Activated CD4-positive, alpha-beta T cell treated with anti-CD3 and anti-CD28 coated beads, Interleukin-2, Interleukin-4, amounts not matched to agents 100 ng/mL and 50 ng/mL, durations not matched to agents 16 hours and 8 hours (primary cell): ENCODE data around the gene DOCK9.

Experiments used
- DNase-seq: peaks from one replicate; pipeline ENCODE4 v3.0.0-alpha.2; 2020; ENCODE audit warnings: low spot score

Gene DOCK9

DNA sequence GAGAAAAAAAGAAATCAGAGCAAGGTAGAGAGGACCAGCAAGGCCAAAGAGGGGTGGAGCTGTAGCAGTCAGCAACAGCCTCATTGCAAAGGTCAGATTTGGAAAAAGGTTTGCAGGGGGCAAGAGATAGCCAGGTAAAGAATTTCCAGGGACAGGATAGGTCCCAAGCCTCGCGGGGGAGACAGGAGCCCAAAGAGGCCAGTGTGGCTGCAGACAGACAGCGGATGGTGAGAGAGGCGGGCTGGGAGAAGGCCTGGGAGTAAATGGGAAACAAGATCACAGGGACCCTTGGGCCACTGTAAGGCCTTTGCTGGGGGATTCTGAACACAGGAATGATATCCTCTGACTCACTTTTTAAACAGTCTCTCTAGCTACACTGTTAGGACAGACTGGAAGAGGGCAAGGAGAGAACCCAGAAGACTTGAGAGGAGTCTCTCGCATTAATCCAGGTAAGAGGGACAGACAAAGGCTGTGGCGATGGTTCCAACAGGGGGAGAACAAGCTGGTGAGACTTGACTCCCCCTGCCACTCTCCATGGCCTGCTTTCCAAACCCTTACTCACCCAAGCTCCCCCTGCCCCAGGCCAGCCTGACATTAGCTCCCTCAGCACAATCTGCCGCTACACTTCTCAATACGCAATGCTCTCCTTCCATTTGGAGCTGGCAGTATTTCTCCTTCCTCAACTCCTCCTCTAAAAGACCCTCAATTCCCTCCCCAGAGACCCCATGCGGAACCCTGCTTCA lies 31.8 kb downstream of the DOCK9 start:
- DNase-seq, result no peak

DNA sequence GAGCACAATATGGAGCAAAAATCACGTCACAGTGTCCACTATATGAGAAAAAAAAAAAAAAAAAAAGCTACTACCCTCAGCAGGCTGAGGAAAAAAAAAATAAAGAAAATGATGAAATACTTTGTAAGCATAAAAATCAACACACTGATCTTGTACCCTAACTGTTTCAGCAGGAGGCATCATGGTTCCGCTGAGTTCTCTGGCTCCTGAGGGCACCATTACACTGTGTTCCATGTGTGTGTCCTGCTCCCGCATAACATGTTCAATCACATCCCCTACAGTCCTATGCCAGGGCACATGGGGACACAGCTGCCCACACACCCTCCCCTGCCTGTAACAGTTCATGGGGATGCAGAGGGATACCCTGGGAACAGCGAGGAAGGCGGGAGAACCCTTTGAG lies 33.5 kb downstream of the DOCK9 start:
- DNase-seq, result no peak

DNA sequence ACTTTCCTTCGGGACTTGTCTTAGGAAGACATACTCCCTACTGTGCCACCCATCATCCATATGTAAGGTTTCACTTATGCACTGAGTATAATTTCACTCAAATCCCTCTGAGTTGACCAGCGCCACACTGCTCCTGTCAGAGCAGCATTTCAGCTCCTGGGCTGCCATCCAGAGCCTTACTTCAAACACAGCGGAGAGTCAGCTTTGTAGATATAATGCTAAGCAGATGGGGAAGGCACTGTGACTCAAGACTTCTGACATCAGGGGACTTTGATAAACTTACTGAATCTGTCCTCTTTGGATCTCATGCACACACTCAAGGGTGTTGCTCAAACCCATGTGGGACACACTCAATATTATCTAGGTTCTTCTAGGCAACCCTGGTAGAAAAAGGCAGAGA lies 34.9 kb downstream of the DOCK9 start:
- no peak for DNase-seq

DNA sequence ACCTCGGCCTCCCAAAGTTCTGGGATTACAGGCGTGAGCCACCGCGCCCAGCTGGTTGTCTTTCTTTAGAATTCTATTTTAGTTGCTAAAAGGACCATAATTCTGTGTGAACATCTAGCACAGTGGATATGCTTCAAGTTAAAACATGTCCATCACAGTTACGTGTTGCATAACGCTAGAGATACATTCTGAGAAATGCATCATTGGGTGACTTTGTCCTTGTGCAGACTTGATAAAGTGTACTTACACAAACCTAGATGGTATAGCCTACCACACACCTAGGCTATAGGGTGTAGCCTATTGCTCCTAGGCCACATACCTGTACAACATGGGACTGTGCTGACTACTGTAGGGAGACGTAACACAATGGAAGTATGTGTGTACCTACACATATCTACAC lies 35.4 kb downstream of the DOCK9 start:
- no peak for DNase-seq

DNA sequence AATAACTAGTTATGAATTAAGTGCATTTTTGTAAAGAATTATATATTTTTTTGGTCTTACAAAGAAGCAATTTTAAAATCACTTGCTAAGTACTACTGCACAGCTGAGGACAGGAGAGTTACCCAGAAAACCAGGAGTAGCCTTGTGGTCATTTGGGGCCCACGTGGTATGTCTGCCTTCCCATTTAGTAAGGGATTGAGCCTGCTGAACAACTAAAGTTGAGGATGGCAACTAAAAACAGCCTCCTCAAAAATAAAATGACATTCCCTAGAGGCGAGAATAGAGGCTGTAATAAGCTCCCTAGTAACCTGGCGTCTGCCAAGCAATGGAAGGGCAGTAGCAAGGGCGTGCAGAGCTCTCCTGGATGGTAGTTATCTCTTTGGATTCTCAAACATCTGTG lies 36.3 kb downstream of the DOCK9 start:
- DNase-seq, result no peak

DNA sequence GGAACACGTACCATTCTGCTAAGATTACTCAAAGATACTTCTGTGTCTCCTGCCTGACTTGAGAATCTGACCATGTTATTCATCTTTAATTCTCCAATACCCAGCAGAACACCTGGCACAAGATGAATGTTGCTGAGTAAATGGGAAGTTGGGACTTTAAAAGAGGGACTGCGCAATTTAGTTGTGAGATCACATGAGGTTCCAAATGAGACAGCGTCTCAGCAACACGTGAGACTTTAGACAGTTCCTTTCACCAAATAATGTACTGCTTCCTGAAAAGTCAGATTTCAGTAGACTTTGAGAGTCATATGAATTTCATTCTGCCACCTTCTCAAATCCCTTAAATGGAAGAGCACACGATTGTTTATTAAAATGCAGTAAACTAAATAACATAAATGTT lies 36.7 kb downstream of the DOCK9 start:
- no peak for DNase-seq

DNA sequence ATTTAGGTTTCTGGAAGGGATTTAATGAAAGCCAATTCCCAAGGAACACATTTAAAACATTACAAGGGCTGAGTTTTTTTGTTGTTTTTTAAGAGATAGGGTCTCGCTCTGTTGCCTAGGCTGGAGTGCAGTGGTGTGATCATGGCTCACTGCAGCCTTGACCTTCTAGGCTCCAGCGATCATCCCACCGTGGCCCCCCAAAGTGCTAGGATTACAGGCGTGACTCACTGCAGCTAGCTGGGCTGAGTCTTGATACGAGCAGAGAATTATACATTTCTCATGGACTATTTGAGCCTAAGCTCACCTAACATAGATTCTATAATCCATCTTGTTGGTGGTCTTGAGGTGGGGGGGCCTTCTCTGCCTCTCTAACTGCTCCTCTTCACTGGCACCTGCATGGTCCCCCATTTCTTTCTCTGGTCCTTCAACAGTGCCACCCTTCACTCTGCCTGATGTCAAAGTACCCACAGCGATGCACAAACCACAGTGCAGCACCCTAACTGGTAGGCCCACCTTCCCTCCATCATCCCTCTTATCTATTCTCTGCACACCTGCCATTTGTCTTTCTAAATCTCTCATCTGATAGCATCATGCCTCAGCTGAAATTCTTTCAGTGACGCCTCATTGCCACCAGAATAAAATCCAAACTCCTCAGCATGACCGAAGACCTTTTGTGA lies 37.4 kb downstream of the DOCK9 start:
- no peak for DNase-seq

DNA sequence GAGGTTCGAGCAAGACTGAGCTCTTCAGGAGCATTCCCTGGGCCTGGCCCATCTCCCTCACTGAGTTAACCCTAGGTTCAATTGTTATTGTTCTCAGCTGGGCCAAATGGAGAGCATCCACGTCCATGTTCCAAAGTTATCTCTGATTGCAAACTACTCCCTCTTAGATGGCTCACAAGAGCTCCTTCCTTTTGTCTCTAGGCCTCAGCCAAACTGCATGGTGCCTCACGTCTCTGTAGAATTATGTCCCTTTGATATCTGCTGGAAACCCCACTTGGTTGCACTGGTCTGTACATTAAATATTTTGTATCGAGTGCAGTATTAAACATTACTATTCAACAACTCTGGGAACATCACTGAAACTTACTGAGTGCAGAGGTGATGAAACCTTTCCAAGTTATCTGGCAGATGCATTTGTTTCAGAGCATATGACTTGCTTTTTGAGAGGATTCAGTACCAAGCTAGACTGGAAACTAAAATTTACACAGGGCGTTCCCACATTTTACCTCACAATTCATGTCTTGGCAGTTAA lies 38.1 kb downstream of the DOCK9 start:
- no peak for DNase-seq

DNA sequence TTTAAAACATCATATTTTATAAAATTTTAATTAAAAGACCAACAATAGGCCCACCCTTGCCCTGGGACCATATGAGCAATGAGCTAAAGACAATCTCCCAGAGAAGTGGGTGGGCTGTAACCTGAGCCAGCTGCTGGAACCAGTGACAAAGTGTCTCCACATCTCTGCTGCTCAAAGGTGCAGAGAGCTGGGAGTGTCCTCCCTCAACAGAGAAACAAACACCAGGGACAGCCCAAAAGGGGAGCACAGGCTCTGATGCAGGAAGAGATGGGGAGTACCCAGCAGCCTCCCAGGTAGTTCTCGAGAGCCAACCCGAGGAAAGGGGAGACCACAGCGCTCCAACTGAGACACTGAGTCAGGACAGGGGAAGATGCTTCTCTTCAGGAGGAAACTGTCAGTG lies 39.1 kb downstream of the DOCK9 start:
- no peak for DNase-seq

DNA sequence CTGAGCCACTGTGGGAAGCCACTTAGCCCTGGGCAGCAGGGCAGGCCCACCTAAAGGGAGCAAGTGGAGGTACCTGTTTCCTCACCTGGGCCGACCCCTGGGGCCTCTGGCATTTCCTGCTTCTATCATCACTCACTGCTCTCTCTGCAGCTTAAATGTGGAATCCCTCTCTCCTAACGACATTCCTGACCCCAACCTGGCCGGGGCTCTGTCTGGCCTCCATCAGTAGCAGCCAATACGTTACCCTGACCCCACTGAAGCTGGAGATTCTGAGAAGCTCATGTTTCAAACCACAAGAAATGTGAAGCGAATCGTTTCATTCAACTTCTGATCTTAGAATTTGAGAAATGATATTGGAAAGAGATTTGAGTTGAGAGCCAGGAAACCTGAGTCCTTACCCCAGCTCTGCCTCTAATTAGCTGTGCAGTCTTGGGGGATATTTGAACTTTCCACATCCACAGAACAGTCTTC lies 39.9 kb downstream of the DOCK9 start:
- no peak for DNase-seq

DNA sequence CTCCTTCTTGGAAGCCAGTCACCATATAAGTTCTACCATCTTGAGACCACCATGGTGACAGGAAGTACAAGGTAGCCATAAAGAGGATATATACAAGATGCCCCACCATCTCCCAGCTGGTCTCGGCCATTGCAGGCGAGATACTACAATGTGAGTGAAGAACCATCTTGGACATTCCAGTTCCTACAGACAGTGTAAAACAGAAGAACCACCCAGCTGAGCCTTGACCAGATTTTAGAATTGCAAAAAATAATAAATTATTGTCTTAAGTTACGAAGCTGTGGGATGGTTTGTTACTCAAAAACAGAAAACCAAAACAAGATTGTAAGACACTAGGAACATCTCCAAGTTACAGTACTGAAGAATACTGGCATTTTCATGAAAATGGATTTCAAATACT lies 43.6 kb downstream of the DOCK9 start:
- DNase-seq, result no peak

DNA sequence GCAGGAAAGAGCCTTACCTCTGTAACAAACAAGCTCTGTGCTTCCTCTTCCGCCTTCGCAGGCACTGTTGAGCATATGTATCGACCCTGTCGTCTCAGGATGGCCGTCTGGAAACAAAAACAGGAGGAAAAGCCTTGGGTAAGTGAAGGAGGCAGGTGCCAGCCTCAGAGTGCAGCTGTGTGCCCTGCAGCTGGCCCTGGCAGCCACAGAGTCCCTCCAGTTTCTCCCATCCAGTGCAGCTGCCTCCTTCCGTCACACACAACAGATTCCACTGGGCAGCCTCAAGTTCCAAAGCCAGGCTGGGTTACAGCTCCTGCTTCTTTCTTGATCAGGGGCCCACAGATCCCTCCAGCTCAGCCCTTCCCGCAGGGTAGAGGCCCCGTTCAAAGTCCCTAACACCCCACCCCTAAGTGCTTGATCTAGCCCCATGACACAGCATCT lies 47.7 kb downstream of the DOCK9 start:
- no peak for DNase-seq

DNA sequence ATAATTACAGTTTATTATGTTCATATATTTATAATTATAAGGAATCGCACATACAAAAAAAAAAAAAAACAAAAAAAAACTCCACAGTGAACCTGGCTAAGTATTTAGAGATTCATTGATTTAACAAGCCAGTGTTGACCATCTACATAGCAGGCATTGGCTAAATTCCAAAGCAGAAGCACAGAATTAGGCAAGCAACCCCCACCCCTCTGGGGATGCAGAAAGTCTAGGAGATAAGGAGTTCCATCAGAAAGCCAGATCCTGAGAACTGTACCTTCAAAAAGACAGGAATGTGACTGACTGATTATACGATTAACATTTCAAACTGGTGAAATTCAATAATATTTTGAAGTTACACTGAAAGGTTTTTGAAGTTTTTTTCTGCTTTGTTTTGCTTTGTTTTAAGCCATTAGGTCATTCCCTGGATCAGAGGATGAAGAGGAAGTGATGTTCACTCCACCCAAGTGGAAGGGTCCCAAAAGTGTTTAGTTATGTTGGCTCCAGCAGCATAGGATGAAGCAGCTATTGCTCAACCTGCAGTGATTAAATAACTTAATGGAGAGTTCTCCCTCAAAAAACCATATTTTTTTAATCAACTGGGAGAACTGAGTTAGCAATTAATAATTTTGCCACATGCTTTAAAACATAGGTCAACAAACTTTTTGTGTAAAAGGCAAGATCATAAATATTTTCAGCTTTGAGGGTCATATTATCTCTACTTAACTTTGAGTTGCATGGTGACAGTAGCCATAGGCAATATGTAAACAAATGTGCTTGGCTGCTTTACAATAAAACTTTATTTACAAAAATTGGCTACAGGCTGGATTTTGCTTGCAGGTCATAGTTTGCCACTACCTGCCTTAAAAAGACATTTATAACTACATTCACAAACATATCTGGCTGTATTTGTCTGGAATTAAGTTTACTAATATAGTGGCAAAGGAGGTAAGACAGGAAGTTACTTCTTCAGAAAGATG lies 49.6 kb downstream of the DOCK9 start:
- no peak for DNase-seq

DNA sequence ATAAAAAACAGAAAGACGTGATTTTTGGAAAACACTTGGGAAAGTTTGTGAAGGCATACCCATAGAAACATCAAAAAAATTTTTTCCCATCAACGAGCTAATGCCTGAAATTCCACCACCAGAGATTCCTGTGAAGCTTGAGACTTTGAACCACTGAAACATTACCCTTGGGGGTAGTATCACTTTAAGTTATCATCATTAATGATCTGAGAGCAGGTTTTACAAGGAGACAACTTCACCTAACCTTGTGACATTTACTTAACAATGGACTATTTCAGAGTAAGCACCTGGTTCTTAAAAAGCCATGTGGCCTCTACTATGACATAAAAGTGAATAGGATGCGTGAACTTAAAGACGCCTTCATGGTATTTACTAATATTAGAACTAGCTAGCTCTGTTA lies 51.9 kb downstream of the DOCK9 start:
- DNase-seq, result no peak

DNA sequence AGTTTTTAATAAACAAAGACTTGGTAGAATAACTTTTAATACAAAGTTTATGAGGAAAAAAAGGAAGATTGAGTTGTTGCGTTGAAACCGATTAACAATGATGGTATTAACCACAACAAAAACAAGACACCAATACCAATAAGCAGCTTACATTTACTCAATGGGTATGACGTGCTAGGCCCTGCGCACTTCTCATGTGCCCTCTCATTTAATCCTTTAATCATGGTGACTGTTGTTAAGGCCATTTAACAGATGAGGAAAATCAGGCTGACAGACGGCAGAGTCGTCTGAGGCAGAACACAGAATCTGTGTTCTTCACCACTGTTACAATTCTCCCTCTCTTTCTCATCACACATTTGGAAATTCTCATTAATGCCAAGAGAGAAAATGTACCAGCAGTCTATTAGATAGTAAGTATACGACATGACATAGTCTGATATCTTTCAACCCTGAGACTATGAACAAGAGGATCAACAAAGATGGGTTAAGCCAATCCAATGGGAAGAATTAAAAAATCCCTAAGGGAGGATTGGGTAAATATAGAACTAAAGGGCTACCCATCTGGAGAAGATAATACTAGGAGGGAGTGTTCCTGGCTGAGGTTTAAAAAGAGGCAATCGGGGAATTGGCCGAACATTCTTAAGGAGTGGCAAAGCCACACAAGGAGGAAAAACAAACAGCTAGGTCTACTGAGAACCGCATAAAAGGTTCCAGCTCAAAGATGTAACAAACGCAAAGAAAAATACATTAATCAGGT lies 54.0 kb downstream of the DOCK9 start:
- DNase-seq, result no peak

DNA sequence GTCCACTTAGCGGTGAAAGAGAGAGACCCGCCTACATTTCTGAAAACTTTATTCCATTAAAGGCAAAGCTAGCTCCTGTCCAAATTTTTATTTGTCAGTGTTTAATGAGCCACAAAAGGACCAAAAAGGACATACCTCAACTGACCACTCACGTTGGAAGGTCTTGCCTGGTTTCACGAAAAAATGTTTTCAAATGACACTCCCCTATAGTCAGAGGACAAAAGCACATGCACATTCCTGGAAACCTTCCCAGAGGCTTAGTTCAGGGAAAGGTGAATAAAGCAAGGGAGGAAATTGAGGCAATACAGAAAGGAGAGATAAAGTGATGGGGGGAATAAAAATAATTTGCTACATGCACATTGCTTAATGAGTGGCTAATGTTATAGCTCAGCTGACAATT lies 55.6 kb downstream of the DOCK9 start:
- no peak for DNase-seq

DNA sequence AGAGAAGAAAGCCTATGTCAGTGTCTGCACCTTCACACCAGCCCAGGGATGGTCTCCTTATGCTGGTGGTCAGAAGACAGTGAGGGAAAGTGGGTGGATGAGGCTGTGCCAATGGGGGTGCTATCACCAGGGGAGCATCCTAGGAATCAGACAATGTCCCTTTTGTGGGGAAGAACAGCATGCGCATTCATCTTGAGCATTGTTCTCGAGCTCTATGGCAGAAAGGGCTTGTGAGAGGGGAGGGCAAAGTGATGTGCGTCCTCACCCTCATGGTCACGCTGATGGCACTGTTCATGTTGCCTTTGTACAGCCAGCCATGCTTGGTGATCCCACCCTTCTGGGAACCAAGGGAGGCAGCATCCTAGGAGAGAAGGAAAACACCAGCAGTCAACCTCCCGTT lies 56.1 kb downstream of the DOCK9 start:
- DNase-seq, result no peak

DNA sequence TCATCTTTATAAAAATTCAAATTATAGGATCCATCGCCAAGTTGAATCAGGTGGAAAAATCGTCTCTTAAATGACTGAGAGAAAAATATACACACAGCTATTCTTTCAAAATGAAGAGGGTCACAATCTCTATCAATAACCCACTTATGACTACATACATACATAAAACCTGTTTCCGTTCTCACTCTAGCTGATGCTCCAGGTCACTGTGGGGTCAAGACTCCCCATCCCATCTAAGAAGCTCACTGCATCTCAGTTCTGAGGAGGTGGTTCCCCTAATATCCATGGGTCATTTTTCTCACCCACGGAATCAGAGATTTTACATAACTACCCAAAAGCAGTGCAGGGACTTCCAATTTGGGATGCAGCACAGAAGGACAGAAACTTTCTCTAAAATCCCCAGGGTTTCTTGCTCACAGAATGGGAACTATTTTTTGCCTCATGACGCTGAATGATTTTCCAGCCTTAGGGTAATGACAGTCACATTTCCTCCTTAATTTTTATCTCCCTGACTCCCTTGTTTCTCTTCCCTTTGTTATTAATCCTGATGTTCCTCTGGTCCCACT lies 56.8 kb downstream of the DOCK9 start:
- DNase-seq, result no peak

DNA sequence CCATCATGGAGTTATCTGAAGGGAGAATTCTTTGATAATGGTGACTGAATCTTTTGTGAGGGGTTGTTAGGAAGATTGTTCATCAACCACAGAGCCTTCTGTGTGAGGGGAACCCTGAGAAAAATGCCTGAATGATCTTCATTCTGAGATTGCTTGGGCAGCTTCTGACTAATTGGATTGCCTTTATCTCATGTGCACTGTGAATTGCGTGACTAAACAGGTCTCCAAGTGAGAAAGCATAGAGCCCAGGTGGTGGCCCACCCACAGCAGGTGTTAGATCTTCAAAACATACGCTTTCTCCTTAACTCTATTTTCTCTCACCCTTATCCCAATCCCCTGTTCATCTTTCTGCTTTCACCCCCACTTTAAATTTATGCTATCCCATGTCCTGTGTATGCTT lies 58.3 kb downstream of the DOCK9 start:
- peak; percentile 11 for DNase-seq

DNA sequence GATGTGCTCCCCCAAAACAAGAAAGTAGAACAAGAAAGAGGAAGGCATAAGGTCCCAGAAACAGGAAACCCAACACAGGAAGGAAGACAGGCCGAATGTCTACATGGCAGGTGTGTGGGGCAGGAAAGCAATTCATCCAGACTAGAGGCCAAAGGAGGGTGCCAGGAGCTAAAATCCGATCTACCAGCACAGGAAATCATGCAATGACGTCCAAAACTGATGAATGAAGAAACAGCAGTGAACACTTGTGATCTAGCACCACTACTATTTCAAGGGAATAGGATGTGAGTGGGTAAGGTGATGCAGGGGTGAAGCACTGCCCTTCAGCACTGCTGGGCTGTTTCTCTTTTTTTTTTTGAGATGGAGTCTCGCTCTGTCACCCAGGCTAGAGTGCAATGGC lies 59.1 kb downstream of the DOCK9 start:
- no peak for DNase-seq

DNA sequence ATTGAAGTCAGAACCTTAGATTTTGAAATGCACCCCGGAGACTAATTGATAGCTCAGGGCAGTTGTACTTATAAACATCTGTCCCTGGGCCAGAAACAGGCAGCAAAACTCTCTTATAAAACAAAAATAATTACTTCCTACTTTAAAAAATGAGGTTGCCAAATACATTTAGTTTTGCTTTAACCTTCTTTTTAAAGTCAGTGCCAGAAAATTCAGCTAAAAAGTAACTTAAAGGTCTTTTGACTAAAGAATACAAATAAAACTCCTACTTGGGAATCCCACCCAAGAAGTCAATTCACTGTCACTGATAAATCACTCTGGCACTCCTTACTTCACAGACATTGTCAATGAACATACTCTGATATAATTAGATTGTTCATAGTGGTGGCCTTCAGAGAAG lies 60.7 kb downstream of the DOCK9 start:
- no peak for DNase-seq
